ENCODE results near the gene SLC48A1.

SLC48A1 gene

GRCh38 chr12:47822401-47822800 lies 49.4 kb downstream of the SLC48A1 start:
- no peak for TF ChIP-seq CTCF (conservative IDR thresholded peaks at IDR 0.05; ENCODE audit: control insufficient read depth, insufficient read depth, low read depth, low read length)
- DNase-seq (ENCODE audit: low read depth): no peak
- no peak overlapping the region for H3K4me3 ChIP-seq (ENCODE audit: control insufficient read depth, low read depth, low read length)

- DNase-seq (ENCODE audit: low read depth): no peak
- TF ChIP-seq CTCF (conservative IDR thresholded peaks at IDR 0.05; ENCODE audit: control insufficient read depth, insufficient read depth, low read depth, low read length): no peak
- H3K4me3 ChIP-seq (ENCODE audit: control insufficient read depth, low read depth, low read length): no peak overlapping the region
Measured at GRCh38 chr12:47822863-47823262, 49.8 kb downstream of the SLC48A1 start.

- no peak for TF ChIP-seq CTCF (conservative IDR thresholded peaks at IDR 0.05; ENCODE audit: control insufficient read depth, insufficient read depth, low read depth, low read length)
- H3K4me3 ChIP-seq (ENCODE audit: control insufficient read depth, low read depth, low read length): no peak overlapping the region
- DNase-seq (ENCODE audit: low read depth): no peak
Measured at GRCh38 chr12:47823422-47824086, 50.5 kb downstream of the SLC48A1 start.

GRCh38 chr12:47824198-47824597 lies 51.2 kb downstream of the SLC48A1 start:
- no peak for TF ChIP-seq CTCF (conservative IDR thresholded peaks at IDR 0.05; ENCODE audit: control insufficient read depth, insufficient read depth, low read depth, low read length)
- no peak overlapping the region for H3K4me3 ChIP-seq (ENCODE audit: control insufficient read depth, low read depth, low read length)
- no peak for DNase-seq (ENCODE audit: low read depth)

GRCh38 chr12:47824635-47825034 lies 51.6 kb downstream of the SLC48A1 start:
- DNase-seq (ENCODE audit: low read depth): no peak
- H3K4me3 ChIP-seq (ENCODE audit: control insufficient read depth, low read depth, low read length): no peak overlapping the region
- no peak for TF ChIP-seq CTCF (conservative IDR thresholded peaks at IDR 0.05; ENCODE audit: control insufficient read depth, insufficient read depth, low read depth, low read length)

- no peak overlapping the region for H3K4me3 ChIP-seq (ENCODE audit: control insufficient read depth, low read depth, low read length)
- DNase-seq (ENCODE audit: low read depth): no peak
- no peak for TF ChIP-seq CTCF (conservative IDR thresholded peaks at IDR 0.05; ENCODE audit: control insufficient read depth, insufficient read depth, low read depth, low read length)
Measured at GRCh38 chr12:47825173-47825639, 52.2 kb downstream of the SLC48A1 start.

Data from fibroblast of mammary gland (primary cell).